Measurements from ENCODE around the gene FRMD5. TPM values are rescaled to one million over a fixed set of nuclear protein-coding genes. Genes with fewer than 3 reads are reported as not detected.

The FRMD5 gene
- polyA plus RNA-seq, 1 donor (not counting 4 experiments of a cell fraction or from before 2014, with no cell fraction given): 7.3 TPM

- no peaks in the 10 kb centered on the region for H3K9me1 ChIP-seq (ENCODE audit: control insufficient read depth, extremely low read depth, insufficient read depth, low read length)
- H3K27ac ChIP-seq (ENCODE audit: control insufficient read depth, insufficient read depth, low read length): no peak overlapping the region
- H3K4me2 ChIP-seq (ENCODE audit: control insufficient read depth, extremely low read depth, insufficient read depth, low read depth, low read length): no peak overlapping the region
- H3K9ac ChIP-seq (ENCODE audit: control insufficient read depth, extremely low read depth, insufficient read depth, low read length): no peak overlapping the region
- TF ChIP-seq EZH2 (IDR thresholded peaks at IDR 0.05; ENCODE audit: low read length): no peak
- TF ChIP-seq, protein P1, sequence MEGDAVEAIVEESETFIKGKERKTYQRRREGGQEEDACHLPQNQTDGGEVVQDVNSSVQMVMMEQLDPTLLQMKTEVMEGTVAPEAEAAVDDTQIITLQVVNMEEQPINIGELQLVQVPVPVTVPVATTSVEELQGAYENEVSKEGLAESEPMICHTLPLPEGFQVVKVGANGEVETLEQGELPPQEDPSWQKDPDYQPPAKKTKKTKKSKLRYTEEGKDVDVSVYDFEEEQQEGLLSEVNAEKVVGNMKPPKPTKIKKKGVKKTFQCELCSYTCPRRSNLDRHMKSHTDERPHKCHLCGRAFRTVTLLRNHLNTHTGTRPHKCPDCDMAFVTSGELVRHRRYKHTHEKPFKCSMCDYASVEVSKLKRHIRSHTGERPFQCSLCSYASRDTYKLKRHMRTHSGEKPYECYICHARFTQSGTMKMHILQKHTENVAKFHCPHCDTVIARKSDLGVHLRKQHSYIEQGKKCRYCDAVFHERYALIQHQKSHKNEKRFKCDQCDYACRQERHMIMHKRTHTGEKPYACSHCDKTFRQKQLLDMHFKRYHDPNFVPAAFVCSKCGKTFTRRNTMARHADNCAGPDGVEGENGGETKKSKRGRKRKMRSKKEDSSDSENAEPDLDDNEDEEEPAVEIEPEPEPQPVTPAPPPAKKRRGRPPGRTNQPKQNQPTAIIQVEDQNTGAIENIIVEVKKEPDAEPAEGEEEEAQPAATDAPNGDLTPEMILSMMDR (optimal IDR thresholded peaks at IDR 0.05 in 1 of 3, IDR thresholded peaks at IDR 0.05 in 1 of 3, conservative IDR thresholded peaks at IDR 0.05 in 1 of 3; ENCODE audit: extremely low read depth in 1 of 3, insufficient read depth in 2 of 3, low read length in 3 of 3): no peak
- H3K79me2 ChIP-seq (ENCODE audit: control insufficient read depth, insufficient read depth, low read length): peaks cover 16% of the 10 kb centered on the region
- H3K36me3 ChIP-seq (ENCODE audit: control insufficient read depth in 2 of 2, extremely low read depth in 1 of 2, insufficient read depth in 2 of 2, low read length in 2 of 2): peaks cover 0 to 8% of the 10 kb centered on the region in 2 experiments
- DNase-seq (ENCODE audit: low read depth, low spot score) (no peak), FAIRE-seq (no peak)
- no peak overlapping the region for H2AFZ ChIP-seq (ENCODE audit: control insufficient read depth, low read length)
- no peaks in the 10 kb centered on the region for H3K27me3 ChIP-seq (ENCODE audit: control insufficient read depth, extremely low read depth, insufficient read depth, low read length)
- peaks cover under 1% of the 10 kb centered on the region for H3K4me1 ChIP-seq (ENCODE audit: control insufficient read depth, extremely low read depth, insufficient read depth, low read length)
- dilution Hi-C loops (cut with MboI; ENCODE audit: extremely low pct_ligation_motif_present, low sequenced_read_pairs): no loop called here
- H4K20me1 ChIP-seq (ENCODE audit: control insufficient read depth, extremely low read depth, insufficient read depth, low read length): no peaks in the 10 kb centered on the region
- H3K9me3 ChIP-seq (ENCODE audit: control insufficient read depth, low read depth, low read length): no peaks in the 10 kb centered on the region
- H3K4me3 ChIP-seq (ENCODE audit: control insufficient read depth in 2 of 3, extremely low read depth in 1 of 3, insufficient read depth in 2 of 3, low read depth in 1 of 3, low read length in 3 of 3): no peak overlapping the region
These were observed 126.7 kb downstream of the FRMD5 start for GRCh38 chr15:44068347-44068746.

DNA sequence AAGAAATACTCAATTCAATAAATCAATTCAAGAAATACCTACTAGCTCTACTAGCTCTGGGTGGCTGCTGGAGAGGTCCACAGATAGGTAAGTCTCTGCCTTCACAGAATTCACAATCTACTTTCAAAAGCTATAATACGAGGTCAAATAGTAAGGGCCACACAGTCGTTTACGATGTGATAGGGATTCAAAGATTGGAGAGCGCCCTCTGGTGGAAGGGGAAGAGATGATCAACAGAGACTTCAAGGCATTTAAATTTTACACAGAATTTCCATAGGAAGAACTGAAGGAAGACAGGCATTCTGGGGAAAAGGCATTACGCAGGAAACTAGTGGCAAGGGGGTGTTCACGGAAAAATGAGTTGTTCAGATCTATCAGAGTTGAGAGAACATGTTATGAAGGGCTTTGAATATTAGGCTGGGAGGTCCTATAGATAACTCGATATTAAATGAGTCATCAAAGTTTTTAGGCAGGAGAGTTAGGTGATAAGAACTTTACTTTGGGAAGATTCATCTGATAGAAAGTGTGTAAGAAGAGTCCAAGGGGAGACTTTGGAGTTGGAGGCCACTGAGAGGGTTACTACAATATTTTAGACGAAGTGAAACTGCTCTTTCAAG, 128.8 kb downstream of the FRMD5 start:
- H2AFZ ChIP-seq (ENCODE audit: control insufficient read depth, low read length): no peak overlapping the region

More for the DNA sequence above, 128.8 kb downstream of the FRMD5 start:
- Histone ChIP-seq H3K9me3 (ENCODE audit: control insufficient read depth, low read depth, low read length) (no peaks in the 10 kb centered on the region), H3K27me3 (ENCODE audit: control insufficient read depth, extremely low read depth, insufficient read depth, low read length) (no peaks in the 10 kb centered on the region), H4K20me1 (ENCODE audit: control insufficient read depth, extremely low read depth, insufficient read depth, low read length) (no peaks in the 10 kb centered on the region), H3K4me1 (ENCODE audit: control insufficient read depth, extremely low read depth, insufficient read depth, low read length) (no peaks in the 10 kb centered on the region), H3K4me2 (ENCODE audit: control insufficient read depth, extremely low read depth, insufficient read depth, low read depth, low read length) (peak overlapping the region; percentile 57), H3K9me1 (ENCODE audit: control insufficient read depth, extremely low read depth, insufficient read depth, low read length) (no peaks in the 10 kb centered on the region), H3K4me3 (ENCODE audit: control insufficient read depth in 2 of 3, extremely low read depth in 1 of 3, insufficient read depth in 2 of 3, low read depth in 1 of 3, low read length in 3 of 3) (no peak overlapping the region), H3K27ac (ENCODE audit: control insufficient read depth, insufficient read depth, low read length) (no peak overlapping the region), H3K9ac (ENCODE audit: control insufficient read depth, extremely low read depth, insufficient read depth, low read length) (no peak overlapping the region), H3K36me3 (ENCODE audit: control insufficient read depth in 2 of 2, extremely low read depth in 1 of 2, insufficient read depth in 2 of 2, low read length in 2 of 2) (peaks cover 0 to 5% of the 10 kb centered on the region in 2 experiments), H3K79me2 (ENCODE audit: control insufficient read depth, insufficient read depth, low read length) (peaks cover 15% of the 10 kb centered on the region)
- DNase-seq (ENCODE audit: low read depth, low spot score): peak; percentile 23
- peak; percentile 95 for FAIRE-seq
- dilution Hi-C loops (cut with MboI; ENCODE audit: extremely low pct_ligation_motif_present, low sequenced_read_pairs): no loop called here
- TF ChIP-seq, protein P1 (optimal IDR thresholded peaks at IDR 0.05 in 1 of 3, IDR thresholded peaks at IDR 0.05 in 1 of 3, conservative IDR thresholded peaks at IDR 0.05 in 1 of 3; ENCODE audit: extremely low read depth in 1 of 3, insufficient read depth in 2 of 3, low read length in 3 of 3): peak; percentile 62 to 80 (median 65)
- TF ChIP-seq EZH2 (IDR thresholded peaks at IDR 0.05; ENCODE audit: low read length): no peak

Data from keratinocyte (primary cell).